GM04504 (cell line): ENCODE data around the gene VAV2.

Experiments used
- DNase-seq: peaks from one replicate; pipeline ENCODE4 v3.0.0-alpha.2; 2012; ENCODE audit warnings: low read depth

VAV2 gene

GRCh38 chr9:133991964-133992779 lies at the start of gene VAV2:
Gene VAV2, minus strand, starts transcription at chr9:133992324. Its CDS starts 46 bp downstream, at chr9:133992278.
- no peak for DNase-seq

GRCh38 chr9:134041649-134041962 lies 49.5 kb upstream of the VAV2 start:
- DNase-seq, result no peak

- DNase-seq, result no peak
These were observed 48.9 kb upstream of the VAV2 start for GRCh38 chr9:134040781-134041648.

GRCh38 chr9:134040176-134040565 lies 48.0 kb upstream of the VAV2 start:
- DNase-seq, result no peak

GRCh38 chr9:134039386-134040175 lies 47.5 kb upstream of the VAV2 start:
- no peak for DNase-seq

GRCh38 chr9:134037641-134038040 lies 45.5 kb upstream of the VAV2 start:
- DNase-seq, result no peak

GRCh38 chr9:134036130-134036529 lies 44.0 kb upstream of the VAV2 start:
- DNase-seq, result no peak

GRCh38 chr9:134035041-134036039 lies 43.2 kb upstream of the VAV2 start:
- no peak for DNase-seq

GRCh38 chr9:134034215-134035040 lies 42.3 kb upstream of the VAV2 start:
- no peak for DNase-seq

- DNase-seq, result no peak
These were observed 41.5 kb upstream of the VAV2 start for GRCh38 chr9:134033516-134034214.

- no peak for DNase-seq
These were observed 40.5 kb upstream of the VAV2 start for GRCh38 chr9:134032456-134033222.

- DNase-seq, result no peak
These were observed 39.7 kb upstream of the VAV2 start for GRCh38 chr9:134031783-134032182.

GRCh38 chr9:134030821-134031470 lies 38.8 kb upstream of the VAV2 start:
- no peak for DNase-seq

- DNase-seq, result no peak
These were observed 37.4 kb upstream of the VAV2 start for GRCh38 chr9:134029248-134030226.

- DNase-seq, result no peak
These were observed 36.6 kb upstream of the VAV2 start for GRCh38 chr9:134028575-134029247.

- no peak for DNase-seq
These were observed 36.0 kb upstream of the VAV2 start for GRCh38 chr9:134028076-134028475.

GRCh38 chr9:134027561-134027960 lies 35.4 kb upstream of the VAV2 start:
- no peak for DNase-seq
